22Rv1 (cell line): Measurements from ENCODE around the gene MYO1D.
"Not testable (repeated sequence)": the region's sequence is repeated elsewhere in the genome, so short reads cannot be mapped to it uniquely, and the experiment has no call there.

Experiments used
- H3K27ac ChIP-seq: fragments of 450-650 bp; 2 replicates; pipeline ENCODE4 v1.5.1; 2017
- CTCF ChIP-seq: fragments of 450-650 bp; IDR thresholded peaks from 2 replicates; pipeline ENCODE4 v1.5.1; 2017; ENCODE audit warnings: mild to moderate bottlenecking
- ZFX ChIP-seq: fragments of 450-650 bp; IDR thresholded peaks from 2 replicates; pipeline ENCODE4 v1.6.1; 2017; ENCODE audit warnings: antibody characterized with exemption, borderline replicate concordance

Gene MYO1D

GRCh38 chr17:32533296-32533695 is 343.6 kb downstream of the MYO1D start:
- no peak overlapping the region for H3K27ac ChIP-seq
- TF ChIP-seq CTCF = no peak

GRCh38 chr17:32529604-32530003 is 347.3 kb downstream of the MYO1D start:
- TF ChIP-seq ZFX (no peak), CTCF (no peak)
- H3K27ac ChIP-seq = no peak overlapping the region

DNA sequence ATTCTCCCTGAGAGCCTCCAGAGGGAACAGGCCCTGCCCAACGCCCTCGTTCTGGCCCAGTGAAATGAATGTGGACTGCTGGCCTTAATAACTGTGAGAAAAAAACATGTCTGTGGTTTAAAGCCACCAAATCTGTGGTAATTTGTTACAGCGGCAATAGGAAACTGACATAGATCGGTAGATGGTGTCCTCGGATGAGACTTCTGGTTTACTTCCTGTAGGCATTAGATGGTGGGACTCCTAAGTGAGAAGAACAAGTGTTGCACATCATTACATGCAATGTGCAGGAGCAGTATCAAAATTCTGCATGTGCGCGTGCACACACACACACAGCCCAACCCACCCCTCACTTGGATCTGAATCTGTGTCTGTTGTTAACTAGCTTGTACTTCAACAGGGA is 348.1 kb downstream of the MYO1D start:
- H3K27ac ChIP-seq = no peak overlapping the region

DNA sequence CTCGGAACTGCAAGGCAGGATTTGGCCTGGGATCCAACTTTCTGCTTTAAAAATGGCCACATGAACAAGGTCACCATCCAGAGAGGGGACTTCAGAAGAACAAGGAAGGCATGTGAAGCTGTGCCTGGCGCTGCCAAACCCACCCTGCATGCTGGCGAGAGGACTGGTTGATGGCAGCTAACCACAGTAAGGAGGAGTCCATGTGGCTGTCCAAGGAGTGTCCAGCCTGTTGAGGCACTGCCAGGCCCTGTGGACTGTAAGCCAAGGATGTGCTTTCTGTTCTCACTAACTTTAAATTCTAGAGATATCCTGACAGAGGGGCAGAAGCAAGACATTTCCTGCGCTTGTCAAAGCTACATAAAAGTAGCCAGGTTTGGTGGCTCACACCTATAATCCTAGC is 349.8 kb downstream of the MYO1D start:
- H3K27ac ChIP-seq = no peak overlapping the region
- TF ChIP-seq ZFX = no peak

More for the DNA sequence above, 348.1 kb downstream of the MYO1D start:
- TF ChIP-seq ZFX (no peak), CTCF (no peak)

DNA sequence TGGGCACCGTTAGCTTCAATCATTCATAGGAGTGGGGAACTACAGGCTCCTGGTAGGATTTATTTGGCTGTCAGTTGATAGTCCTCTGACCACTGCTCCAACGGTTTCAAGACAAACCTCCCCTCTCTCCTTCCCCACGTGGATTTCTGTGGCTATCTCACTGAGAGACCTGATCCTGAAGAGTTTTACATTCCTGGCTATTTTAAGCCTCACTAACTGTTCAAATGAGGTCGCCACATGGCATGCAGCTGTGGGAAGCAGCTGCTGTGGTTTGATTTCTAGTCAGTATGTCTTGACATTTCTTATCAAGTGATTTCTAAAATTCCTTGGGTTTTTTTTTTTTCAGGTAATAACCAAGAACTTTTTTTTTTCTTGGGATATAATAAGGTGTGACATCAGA is 351.8 kb downstream of the MYO1D start:
- TF ChIP-seq CTCF = no peak
- TF ChIP-seq ZFX = no peak
- H3K27ac ChIP-seq = no peak overlapping the region

- H3K27ac ChIP-seq = not testable (repeated sequence)
Measured at GRCh38 chr17:32524553-32524880, 352.4 kb downstream of the MYO1D start.

- no peak overlapping the region for H3K27ac ChIP-seq
- TF ChIP-seq CTCF = no peak
- no peak for TF ChIP-seq ZFX
Measured at GRCh38 chr17:32523827-32524552, 352.9 kb downstream of the MYO1D start.

- no peak overlapping the region for H3K27ac ChIP-seq
- no peak for TF ChIP-seq CTCF
- TF ChIP-seq ZFX = no peak
Measured at GRCh38 chr17:32523017-32523680, 353.8 kb downstream of the MYO1D start.
